GM10847 (cell line): ENCODE results near the gene BMP5.

Source experiments
- POLR2A ChIP-seq: IDR thresholded peaks from 2 replicates; pipeline ENCODE4 v1.6.1; 2011; ENCODE audit not compliant: insufficient read length; ENCODE audit errors: extremely low read depth

BMP5 gene

GRCh38 chr6:55886185-55886836 is 10.9 kb upstream of the BMP5 start:
- no peak for TF ChIP-seq POLR2A

DNA sequence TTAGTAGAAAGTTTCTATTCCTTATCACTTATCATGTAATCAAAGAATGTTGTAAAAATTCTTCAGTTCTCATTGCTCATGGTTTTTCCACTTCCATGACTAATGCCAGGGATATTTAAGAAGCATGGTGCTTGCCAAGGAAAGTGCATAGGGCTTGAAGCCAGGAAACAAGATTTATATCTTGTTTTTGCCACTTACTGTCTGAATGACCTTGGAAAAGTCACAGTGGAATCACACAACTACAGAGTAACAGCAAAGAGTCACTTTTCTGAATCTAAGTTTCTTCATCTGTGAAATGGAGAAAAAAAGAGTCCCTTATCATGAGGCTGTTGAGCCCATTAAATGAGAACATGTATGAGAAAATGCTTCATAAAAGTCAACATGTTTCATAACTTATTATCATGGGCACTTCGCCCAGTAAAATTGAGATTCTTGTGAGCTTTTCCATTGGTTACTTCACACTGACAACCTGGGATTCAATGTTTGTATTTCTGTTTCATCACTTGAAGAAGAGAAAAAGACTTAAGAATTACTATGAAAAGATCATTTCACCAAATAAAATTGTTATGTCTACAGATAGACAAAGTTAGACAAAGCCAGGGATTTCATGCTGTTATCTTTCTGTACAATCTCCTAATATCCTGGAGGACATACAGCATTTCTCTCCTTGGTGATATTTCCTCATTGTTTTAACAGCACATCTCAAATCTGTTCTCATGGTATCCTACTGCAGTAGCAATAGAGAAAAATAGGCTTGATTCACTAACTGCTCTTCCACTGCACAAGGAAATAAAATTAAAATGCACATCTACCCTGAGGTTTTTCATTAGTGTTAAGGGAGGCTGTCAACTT is 7.6 kb upstream of the BMP5 start:
- no peak for TF ChIP-seq POLR2A

DNA sequence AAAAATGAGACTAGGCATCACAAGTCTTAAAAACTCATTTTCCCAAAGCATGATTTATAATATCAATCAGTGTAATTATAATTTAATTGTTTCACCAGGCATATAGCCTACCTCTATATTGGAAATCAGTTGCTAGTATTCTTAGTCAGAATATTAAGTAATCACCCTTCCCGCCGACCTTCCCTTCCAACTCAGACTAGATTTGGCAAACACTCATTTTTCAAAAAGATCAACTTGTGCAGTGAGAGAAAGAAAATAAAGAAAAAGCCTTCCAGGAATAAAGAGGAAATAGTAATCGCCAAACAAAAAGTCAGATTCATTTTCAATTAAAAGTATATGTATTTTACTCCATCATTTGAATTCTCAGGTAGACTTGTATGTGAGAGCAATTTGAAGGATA is 1.9 kb upstream of the BMP5 start:
- TF ChIP-seq POLR2A: no peak

- no peak for TF ChIP-seq POLR2A
Measured at GRCh38 chr6:55874316-55874715, 1.1 kb downstream of the BMP5 start.

GRCh38 chr6:55872866-55873265 is 2.5 kb downstream of the BMP5 start:
- TF ChIP-seq POLR2A: no peak

DNA sequence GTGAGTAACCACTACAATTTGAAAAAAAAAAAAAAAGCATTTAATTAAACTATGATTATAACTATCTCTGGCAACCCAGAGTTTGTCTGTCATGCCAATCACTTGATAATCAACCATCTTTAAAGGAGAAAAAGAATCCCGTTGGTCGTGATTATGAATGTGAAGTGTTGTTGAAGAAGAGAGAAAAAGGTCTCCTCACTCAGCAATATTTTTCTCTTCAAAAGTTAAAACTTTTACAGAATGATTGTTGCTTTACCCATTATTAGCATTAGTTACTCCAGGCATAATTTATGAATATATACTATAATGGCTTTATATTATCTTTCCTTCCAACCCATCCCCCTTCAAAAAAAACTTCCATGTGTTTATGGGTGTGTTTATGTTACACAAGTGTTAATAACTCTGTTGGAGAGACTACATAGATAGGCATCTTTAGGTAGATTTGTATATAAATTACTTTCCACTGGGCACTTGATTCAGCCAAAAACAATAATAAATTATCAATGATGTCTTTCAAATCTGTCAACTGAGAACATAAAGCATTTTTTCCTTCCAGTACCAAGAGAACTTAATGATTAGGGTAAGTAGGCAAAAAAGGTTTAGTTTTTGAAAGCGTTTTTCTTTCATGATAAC is 5.1 kb downstream of the BMP5 start:
- TF ChIP-seq POLR2A: no peak

DNA sequence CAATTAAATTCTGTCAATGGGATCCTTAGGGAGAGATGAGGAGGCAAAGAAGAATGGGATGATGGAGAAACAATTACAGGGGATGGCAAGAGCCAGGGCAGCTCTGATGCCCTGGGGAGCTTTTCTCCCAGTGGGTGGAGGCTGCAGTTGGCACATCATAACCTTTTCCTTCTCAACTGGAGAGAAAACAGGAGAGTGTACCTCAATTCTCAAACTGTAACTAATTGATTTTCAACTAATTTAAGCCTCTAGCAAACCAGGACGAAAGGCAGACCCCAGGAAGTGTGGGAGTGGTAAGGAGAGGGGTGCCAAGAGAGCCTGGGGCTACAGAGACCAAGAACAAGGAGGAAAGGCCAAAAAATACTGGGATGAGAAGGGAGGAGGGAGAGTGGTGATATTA is 5.7 kb downstream of the BMP5 start:
- no peak for TF ChIP-seq POLR2A

DNA sequence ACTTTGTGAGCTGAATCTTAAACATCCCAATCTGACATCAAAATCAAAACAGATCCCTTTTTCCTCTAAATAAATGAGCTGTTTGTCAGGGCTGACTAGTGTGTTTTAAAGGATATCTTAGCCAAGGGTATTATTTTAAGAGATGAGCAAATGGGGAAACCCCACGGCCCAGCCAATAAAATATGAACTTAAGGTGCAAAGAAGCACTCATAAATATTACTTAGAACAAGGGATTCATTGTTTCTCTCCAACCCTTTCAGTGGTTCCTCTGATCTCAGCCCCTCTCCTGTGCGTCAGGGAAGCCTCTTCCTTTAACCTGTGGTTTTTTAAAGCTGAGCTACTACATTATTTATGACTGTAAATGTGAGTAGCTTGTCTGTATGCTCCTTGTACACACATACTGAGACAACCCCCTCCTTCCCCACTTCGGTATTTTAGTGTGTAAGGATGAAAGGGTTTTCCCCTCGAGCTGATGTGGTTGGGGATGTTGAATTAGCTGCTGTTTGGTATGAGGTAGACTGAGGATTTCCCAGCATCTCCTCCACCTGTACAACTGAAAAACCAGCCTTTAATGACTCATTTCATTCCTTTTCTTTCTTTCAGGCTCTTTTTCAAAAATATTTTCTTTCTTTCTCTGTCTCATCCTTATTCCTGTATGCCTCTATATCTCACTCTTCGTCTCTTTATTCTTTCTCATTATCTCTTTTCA is 6.5 kb downstream of the BMP5 start:
- TF ChIP-seq POLR2A: no peak

DNA sequence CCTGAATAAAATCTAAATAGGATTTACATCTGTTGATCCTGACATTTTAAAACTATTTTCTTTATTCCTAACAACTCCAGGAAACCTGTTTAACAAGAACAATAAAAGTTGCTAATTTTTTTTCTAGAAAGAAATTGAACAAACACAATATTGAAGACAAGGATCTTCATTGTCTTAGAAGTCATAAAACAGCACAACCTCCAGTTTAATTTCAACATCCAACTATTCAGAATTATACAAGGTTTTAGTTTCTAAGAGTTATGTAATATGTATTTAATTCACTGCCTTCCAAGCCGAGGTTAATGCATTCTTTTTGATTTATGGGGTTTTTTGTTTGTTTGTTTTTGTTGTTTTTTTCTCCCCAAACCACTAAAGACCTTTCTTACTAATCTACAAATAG is 7.2 kb downstream of the BMP5 start:
- no peak for TF ChIP-seq POLR2A

DNA sequence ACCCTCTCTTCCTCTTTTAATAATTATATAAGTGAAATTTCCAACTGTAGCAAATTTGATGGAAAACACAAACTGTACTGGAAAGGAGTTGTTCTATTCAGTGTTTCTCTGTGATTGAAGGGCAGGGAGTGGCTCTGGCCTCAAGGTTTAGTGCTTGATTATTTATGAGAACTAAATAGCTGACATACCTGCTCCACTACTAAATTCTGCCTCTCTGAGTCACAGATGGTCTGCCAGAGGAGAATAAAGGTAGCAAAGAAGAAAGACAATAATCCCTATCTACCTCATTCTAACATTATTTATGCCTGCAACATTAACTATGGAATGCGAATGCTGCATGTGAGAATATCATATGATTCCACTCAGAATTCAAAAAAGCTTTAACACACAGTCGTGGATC is 9.3 kb downstream of the BMP5 start:
- no peak for TF ChIP-seq POLR2A

GRCh38 chr6:55853008-55854001 is 22.1 kb downstream of the BMP5 start:
- no peak for TF ChIP-seq POLR2A

DNA sequence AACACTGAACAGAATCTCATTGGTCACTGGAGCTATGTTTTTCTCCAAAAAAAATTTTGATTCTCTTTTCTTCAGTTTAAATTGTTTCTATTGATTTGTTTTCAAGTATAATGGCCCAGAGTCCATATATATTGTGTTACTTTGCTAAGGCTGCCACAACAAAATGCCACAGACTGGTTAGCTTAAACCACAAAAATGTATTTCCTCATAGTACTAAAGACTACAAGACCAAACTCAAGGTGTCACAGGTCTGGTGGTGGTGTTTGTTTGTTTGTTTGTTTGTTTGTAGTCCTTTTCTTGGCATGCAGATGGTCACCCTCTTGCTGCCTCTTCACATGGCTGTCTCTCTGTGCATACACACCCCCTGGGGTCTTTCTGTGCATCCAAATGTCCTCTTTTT is 34.0 kb downstream of the BMP5 start:
- no peak for TF ChIP-seq POLR2A

GRCh38 chr6:55839080-55839479 is 36.3 kb downstream of the BMP5 start:
- no peak for TF ChIP-seq POLR2A

DNA sequence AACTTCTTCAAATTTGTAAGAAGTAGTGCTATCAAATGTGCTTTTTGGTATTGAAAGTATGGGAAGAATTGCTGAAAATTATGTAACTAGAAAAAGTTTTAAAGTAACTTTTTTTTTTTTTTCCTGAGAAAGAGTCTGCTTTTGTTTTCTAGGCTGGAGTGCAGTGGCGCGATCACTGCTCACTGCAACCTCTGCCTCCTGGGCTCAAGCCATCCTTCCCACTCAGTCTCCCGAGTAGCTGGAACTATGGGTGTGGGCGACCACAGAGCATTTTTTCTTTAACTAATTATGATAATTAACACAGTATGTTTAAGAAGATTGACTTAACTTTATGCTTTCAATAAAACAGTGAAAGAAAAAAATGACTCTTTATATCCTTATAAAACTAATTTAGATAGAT is 38.4 kb downstream of the BMP5 start:
- no peak for TF ChIP-seq POLR2A
